Measurements from ENCODE around the gene PLB1.

- TF ChIP-seq PAX5 (IDR thresholded peaks at IDR 0.05; ENCODE audit: insufficient read depth, low read length, severe bottlenecking): no peak
- TF ChIP-seq POLR2A (IDR thresholded peaks at IDR 0.05; ENCODE audit: low read depth, low read length): no peak
- TF ChIP-seq POU2F2 (IDR thresholded peaks at IDR 0.05; ENCODE audit: low read depth, low read length): no peak
- no peak for TF ChIP-seq POLR2AphosphoS5 (IDR thresholded peaks at IDR 0.05; ENCODE audit: low read depth, low read length)
- no peak for TF ChIP-seq TAF1 (IDR thresholded peaks at IDR 0.05; ENCODE audit: low read depth, low read length)
- no peak for TF ChIP-seq SPI1 (IDR thresholded peaks at IDR 0.05; ENCODE audit: low read depth, low read length)
Observed at GRCh38 chr2:28545590-28546200, 49.8 kb downstream of the PLB1 start.

Data from GM12891 (cell line).